Measurements from ENCODE around the gene FLYWCH1. TPM values are rescaled to one million over a fixed set of nuclear protein-coding genes. Genes with fewer than 3 reads are reported as not detected.

FLYWCH1 gene
- total and polyA plus RNA-seq, 10 of the 15 experiments (the other 5 are each of a cell fraction or from before 2014, with no cell fraction given) = 0.47 to 33.8 (median 11.2) TPM

DNA sequence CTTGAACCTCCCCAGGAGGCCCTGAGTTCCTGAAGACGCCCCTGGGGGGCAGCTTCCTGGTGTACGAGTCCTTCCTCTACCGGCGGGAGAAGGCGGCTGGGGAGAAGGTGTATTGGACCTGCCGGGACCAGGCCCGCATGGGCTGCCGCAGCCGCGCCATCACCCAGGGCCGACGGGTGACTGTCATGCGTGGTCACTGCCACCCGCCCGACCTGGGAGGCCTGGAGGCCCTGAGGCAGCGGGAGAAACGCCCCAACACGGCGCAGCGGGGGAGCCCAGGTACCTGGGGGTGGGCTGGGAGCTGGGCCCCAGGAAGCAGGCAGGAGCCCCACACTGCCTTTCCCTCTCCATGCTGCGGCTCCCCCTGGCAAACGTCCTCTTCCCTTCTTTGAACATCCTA lies 22.0 kb downstream of the FLYWCH1 start (continued):
- TF ChIP-seq ZBTB40 (IDR thresholded peaks at IDR 0.05; ENCODE audit: borderline replicate concordance) = no peak

DNA sequence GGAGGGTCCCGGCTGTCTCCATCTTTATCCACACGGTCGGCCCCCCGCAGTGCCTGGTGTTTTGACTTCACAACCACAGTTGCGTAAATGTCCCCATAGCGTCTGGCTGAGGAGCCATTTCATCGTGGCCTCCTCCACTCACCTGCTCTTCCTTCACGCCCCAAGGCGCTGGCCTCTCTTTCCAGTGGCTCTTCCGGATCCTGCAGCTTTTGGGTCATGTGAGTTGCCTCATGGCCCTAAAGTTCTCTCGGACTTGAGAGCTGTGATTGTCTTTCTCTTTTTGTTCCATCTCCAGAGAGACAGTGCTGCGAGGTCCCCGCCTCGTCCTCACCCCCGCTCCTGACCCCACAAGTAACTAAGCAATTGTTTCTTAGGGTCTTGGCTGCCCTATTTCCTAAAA lies 22.7 kb downstream of the FLYWCH1 start:
- 89% methylated on average over 15 of the region's 15 CpGs for WGBS (ENCODE audit: insufficient coverage, insufficient replicate concordance, low lambda C conversion rate, missing lambda C conversion rate)
- Histone ChIP-seq H3K4me2 (ENCODE audit: control insufficient read depth, insufficient read depth) (no peak overlapping the region), H3K27me3 (replicated peaks in 1 of 2; ENCODE audit: control insufficient read depth in 2 of 2, insufficient read depth in 2 of 2, low read length in 1 of 2) (no peaks in the 10 kb centered on the region), H3K79me2 (ENCODE audit: control insufficient read depth, insufficient read depth, low read length) (no peaks in the 10 kb centered on the region), H3K4me1 (ENCODE audit: control insufficient read depth, insufficient read depth, low read length) (no peaks in the 10 kb centered on the region), H3K4me3 (no peak overlapping the region), H2AFZ (ENCODE audit: control insufficient read depth, low read depth, low read length) (no peak overlapping the region), H3K27ac (ENCODE audit: control insufficient read depth, insufficient read depth) (no peak overlapping the region), H3K9me3 (replicated peaks; ENCODE audit: control insufficient read depth, insufficient read depth, low read length) (no peaks in the 10 kb centered on the region), H3K9ac (ENCODE audit: control insufficient read depth, insufficient read depth, low read length) (no peak overlapping the region), H4K20me1 (ENCODE audit: control insufficient read depth, insufficient read depth) (no peaks in the 10 kb centered on the region), H3K36me3 (ENCODE audit: control insufficient read depth in 2 of 2, insufficient read depth in 2 of 2, low read length in 1 of 2) (peaks cover 2 to 23% of the 10 kb centered on the region in 2 experiments; a peak in 3 of 4 replicates)
- ATAC-seq = no peak
- ChIA-PET SMC1A (ENCODE audit: uncharacterized antibody, unreplicated experiment) (no interaction called here), CTCF (no interaction called here), POLR2A (interaction anchor here (0.6 kb wide), 1 partner anchor 46 kb away, joined by 7 read pairs; no protein-coding TSS in a partner anchor), RAD21 (ENCODE audit: unreplicated experiment) (interaction anchor here (0.6 kb wide), 1 partner anchor 48 kb away, joined by 3 read pairs; no protein-coding TSS in a partner anchor)
- BruUV-seq (replicated peaks) = TSS peak; percentile 47
- intact Hi-C loops (cut with micrococcal nuclease; ENCODE audit: unreplicated experiment) = no loop called here
- in situ Hi-C loops (cut with MboI) = no loop called here
- no peak for FAIRE-seq
- DNase-seq (ENCODE audit: low read depth, low spot score) = no peak
- TF ChIP-seq MLLT1 (IDR thresholded peaks at IDR 0.05) = no peak
- no peak for TF ChIP-seq MTA3 (IDR thresholded peaks at IDR 0.05; ENCODE audit: borderline replicate concordance, low read length)
- TF ChIP-seq MEF2A (IDR thresholded peaks at IDR 0.05; ENCODE audit: insufficient read depth, low read depth, low read length) = no peak
- no peak for TF ChIP-seq RAD51 (IDR thresholded peaks at IDR 0.05)
- no peak for TF ChIP-seq ETV6 (conservative IDR thresholded peaks at IDR 0.05 in 1 of 2, IDR thresholded peaks at IDR 0.05 in 1 of 2; ENCODE audit: borderline replicate concordance in 1 of 2, low read depth in 1 of 2)
- TF ChIP-seq SMC3 (IDR thresholded peaks at IDR 0.05; ENCODE audit: borderline replicate concordance, low read length) = no peak
- no peak for TF ChIP-seq YY1 (IDR thresholded peaks at IDR 0.05; ENCODE audit: low read depth, low read length)
- TF ChIP-seq ZNF687 (IDR thresholded peaks at IDR 0.05) = no peak
- no peak for TF ChIP-seq ZBED1 (IDR thresholded peaks at IDR 0.05; ENCODE audit: borderline replicate concordance)
- TF ChIP-seq SUZ12 (IDR thresholded peaks at IDR 0.05; ENCODE audit: unreplicated experiment) = no peak
- TF ChIP-seq POU2F2 (IDR thresholded peaks at IDR 0.05; ENCODE audit: borderline replicate concordance, low read depth, low read length) = no peak
- TF ChIP-seq, protein P1, sequence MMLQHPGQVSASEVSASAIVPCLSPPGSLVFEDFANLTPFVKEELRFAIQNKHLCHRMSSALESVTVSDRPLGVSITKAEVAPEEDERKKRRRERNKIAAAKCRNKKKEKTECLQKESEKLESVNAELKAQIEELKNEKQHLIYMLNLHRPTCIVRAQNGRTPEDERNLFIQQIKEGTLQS (IDR thresholded peaks at IDR 0.05; ENCODE audit: borderline replicate concordance, extremely low read depth, low read depth, low read length) = no peak
